ENCODE results near the gene C1orf115.
"Not testable (repeated sequence)": the region's sequence is repeated elsewhere in the genome, so short reads cannot be mapped to it uniquely, and the experiment has no call there.

Gene C1orf115

GRCh38 chr1:220690140-220691052, at the start of gene C1orf115:
Gene C1orf115, plus strand, starts transcription at chr1:220690363. Its CDS starts 40 bp downstream, at chr1:220690403.
- peak; percentile 64 for DNase-seq (ENCODE audit: low read depth)

GRCh38 chr1:220642285-220642684, 47.9 kb upstream of the C1orf115 start:
- DNase-seq (ENCODE audit: low read depth), result no peak

- DNase-seq (ENCODE audit: low read depth), result no peak
Observed at GRCh38 chr1:220652995-220653394, 37.2 kb upstream of the C1orf115 start.

DNA sequence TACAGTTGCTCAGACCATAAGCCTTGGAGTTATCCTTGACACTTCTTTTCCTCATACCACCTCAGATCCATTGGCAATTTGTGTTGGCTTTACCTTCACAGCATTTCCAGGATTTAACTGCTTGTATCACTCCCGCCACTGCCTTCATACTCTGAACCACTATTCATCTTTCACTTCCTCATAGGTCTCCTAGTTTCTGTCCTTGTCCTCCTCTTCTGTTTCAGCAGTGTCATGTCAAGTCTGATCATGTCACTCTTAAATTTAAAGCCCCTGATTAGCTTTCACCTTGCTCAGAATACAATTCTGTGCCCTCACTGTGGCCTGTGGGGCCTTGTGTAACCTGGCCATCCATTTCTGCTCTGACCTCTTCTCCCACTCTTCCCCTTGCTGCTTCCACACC, 34.7 kb upstream of the C1orf115 start:
- DNase-seq (ENCODE audit: low read depth), result no peak

DNA sequence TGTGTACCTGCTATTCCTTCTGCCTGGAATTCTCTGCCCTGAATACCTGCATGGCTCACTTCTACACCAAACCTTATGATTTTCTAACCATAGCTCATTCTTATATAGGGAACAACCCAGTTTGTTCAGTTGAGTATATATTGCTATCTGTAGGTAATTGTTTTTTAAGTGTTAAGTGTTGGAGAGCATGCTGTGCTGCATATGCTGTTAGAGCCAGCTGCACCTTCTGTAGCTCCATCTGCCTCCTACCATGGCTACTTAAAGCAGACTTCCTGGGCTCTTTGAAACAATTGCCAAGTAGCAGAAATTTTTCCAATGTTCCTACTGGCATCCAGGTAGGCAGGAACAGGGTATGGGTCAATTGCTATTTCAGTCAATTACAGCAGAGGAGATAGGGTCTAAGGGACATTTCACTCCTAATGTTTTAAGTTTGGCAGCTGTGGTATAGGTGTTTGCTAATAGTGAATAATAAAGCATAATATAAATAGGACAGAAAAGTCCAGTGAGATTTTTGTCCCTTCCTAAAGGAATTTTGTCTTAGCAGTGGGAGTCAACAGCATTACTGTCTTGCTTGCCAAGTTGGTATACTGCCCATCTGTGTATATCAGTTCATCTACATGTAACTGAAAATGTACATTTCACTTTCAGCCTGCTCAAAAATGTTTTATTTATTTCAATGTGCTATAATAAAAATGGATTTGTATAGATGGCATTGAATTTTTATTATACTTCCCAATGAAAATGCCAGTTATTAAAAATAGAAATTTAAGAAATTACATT, 34.0 kb upstream of the C1orf115 start:
- no peak for DNase-seq (ENCODE audit: low read depth)

GRCh38 chr1:220666349-220666748, 23.8 kb upstream of the C1orf115 start:
- no peak for DNase-seq (ENCODE audit: low read depth)

DNA sequence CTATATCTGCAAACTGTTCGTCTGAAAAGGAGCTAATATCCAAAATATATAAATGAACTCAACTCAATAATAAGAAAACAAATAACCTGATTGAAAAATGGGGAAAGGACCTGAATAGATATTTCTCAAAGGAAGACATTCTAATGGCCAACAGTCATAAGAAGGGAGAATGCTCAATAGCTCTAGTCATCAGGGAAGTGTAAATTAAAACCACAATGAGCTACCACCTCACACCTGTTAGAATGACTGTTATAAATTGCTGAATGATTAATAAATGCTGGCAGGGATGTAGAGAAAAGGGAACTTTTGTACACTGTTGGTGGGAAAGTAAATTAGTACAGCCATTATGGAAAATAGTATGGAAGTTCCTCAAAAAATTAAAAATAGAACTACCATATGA, 21.2 kb upstream of the C1orf115 start:
- DNase-seq (ENCODE audit: low read depth), result no peak

GRCh38 chr1:220670365-220670764, 19.8 kb upstream of the C1orf115 start:
- DNase-seq (ENCODE audit: low read depth), result no peak

GRCh38 chr1:220673921-220674320, 16.2 kb upstream of the C1orf115 start:
- no peak for DNase-seq (ENCODE audit: low read depth)

- DNase-seq (ENCODE audit: low read depth), result no peak
Observed at GRCh38 chr1:220677251-220677650, 12.9 kb upstream of the C1orf115 start.

- peak; percentile 59 for DNase-seq (ENCODE audit: low read depth)
Observed at GRCh38 chr1:220680085-220680687, 10.0 kb upstream of the C1orf115 start.

GRCh38 chr1:220681220-220681880, 8.8 kb upstream of the C1orf115 start:
- DNase-seq (ENCODE audit: low read depth), result peak; percentile 14

- DNase-seq (ENCODE audit: low read depth), result no peak
Observed at GRCh38 chr1:220682901-220683576, 7.1 kb upstream of the C1orf115 start.

DNA sequence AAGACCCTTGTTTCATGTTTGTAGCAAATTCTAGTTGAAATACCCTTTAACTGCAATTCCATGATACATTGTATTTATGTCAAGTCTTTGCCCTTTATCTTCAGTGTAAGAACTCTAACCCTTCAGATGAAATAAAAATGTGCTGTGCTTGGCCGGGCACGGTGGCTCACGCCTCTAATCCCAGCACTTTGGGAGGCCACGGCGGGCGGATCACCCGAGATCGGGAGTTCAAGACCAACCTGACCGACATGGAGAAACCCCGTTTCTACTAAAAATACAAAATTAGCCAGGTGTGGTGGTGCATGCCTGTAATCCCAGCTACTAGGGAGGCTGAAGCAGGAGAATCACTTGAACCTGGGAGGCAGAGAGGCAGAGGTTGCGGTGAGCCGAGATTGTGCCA, 6.4 kb upstream of the C1orf115 start:
- DNase-seq (ENCODE audit: low read depth), result not testable (repeated sequence)

DNA sequence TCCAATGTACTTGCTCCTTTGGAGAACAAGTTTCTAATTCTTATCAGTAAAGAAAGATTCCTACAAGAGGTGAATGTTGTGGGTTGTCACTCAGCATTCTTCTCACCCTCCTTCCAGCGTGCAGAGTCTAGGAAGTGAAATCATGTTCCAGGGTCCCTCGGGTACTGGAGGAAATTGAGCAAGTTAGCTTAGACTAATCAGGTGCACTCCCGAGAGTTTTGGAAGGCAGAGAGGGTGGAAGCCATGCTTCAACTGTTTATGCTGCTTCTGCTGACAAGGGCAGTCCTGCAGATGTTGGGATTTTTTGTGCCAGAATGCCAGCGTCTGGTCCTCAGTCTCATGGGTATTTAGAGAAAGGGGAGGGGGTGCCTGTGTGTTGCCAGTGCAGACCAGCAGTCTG, 5.3 kb upstream of the C1orf115 start:
- DNase-seq (ENCODE audit: low read depth), result no peak

DNA sequence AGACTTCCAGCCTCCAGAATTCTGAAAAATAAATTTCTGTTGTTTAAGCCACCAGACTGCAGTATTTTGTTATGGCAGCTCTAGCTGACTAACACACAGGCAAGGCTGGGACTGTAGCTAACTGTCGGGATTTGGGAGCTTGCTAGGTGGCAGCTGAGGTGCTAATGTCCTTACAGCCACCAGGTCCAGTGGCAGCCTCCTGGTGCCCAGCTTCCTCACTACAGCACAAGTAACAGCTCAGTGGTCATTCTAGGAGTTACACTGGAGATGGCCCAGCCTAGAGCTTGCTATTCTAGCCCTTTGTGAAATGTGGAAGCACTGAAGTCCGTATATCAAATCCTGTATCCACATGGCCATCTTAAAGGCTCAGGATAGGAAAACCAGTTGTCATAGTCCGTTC, 4.3 kb upstream of the C1orf115 start:
- peak; percentile 32 for DNase-seq (ENCODE audit: low read depth)

DNA sequence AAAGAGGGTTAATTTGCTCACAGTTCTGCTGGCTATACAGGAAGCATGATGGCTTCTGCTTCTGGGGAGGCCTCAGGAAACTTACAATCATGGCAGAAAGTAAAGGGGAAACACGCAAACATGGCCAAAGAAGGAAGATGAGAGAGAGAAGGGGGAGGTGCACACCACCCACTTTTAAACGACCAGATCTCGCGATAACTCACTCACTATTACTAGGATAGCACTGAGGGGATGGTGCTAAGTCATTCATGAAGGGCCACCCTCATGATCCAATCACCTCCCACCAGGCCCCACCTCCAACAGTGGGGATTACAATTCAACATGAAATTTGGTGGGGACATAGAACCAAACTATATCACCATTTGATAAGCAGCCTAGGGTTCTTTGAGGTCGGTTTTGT, 2.4 kb upstream of the C1orf115 start:
- DNase-seq (ENCODE audit: low read depth), result no peak

- DNase-seq (ENCODE audit: low read depth), result no peak
Observed at GRCh38 chr1:220689666-220690065, 497 bp upstream of the C1orf115 start.

DNA sequence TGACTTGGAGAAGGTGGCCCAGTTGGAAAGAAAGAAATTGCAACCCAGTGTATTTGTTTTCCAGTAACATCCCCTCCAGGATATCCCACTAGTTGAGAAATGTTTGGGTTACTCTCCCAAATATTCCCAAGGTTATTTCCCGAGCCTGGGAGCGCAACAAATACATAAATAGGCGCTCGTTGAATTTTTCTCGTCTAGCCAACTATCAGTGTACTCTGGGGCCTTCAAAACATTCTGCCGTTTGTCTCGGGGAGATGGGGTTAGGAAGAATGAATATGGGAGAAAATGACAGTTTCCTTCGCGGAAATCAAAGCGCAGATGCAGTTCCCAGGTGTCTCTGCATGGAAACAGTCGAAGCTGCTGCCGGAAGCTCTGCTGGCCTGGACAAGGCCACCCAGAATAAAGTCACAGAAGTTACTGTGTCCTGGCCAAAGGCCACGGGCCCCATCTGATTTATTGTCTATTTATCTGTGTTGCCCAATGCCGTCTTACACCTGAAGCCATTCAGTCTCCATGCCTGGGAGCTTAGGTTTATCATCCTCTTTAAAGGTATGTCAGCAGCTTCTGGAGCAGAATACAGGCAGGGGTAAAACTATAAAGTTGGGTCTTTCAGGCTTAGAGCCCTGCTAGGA, 1.0 kb downstream of the C1orf115 start:
- no peak for DNase-seq (ENCODE audit: low read depth)

GRCh38 chr1:220692436-220693228, 2.5 kb downstream of the C1orf115 start:
- peak; percentile 25 for DNase-seq (ENCODE audit: low read depth)

Measured in ELR (cell line).